Mucosa of descending colon (tissue), 3 donors: ENCODE data around the gene PCGF2. TPM values are rescaled to one million over a fixed set of nuclear protein-coding genes. Genes with fewer than 3 reads are reported as not detected.

ENCODE experiments used
- ATAC-seq: fragments of 200-7000 bp; cut with Tn5 transposase; one replicate; pipeline ENCODE4 v1.9.1; 2020; ENCODE audit warnings: mild to moderate bottlenecking, moderate library complexity
- DNase-seq, 3 donors: peaks; one replicate each; pipeline ENCODE4 v3.0.0-alpha.2; 2020
- H3K36me3 ChIP-seq: fragments of 200-600 bp; one replicate; pipeline ENCODE4 v1.8.0; 2021; ENCODE audit warnings: low read depth, mild to moderate bottlenecking
- H3K4me1 ChIP-seq: fragments of 200-600 bp; one replicate; pipeline ENCODE4 v1.8.0; 2021; ENCODE audit warnings: low read depth, mild to moderate bottlenecking
- H3K4me3 ChIP-seq: fragments of 200-600 bp; one replicate; pipeline ENCODE4 v1.8.0; 2021; ENCODE audit warnings: mild to moderate bottlenecking
- H3K9me3 ChIP-seq: fragments of 200-600 bp; one replicate; pipeline ENCODE4 v1.8.0; 2021; ENCODE audit warnings: mild to moderate bottlenecking
- CTCF ChIP-seq: fragments of 200-600 bp; IDR thresholded peaks from one replicate; pipeline ENCODE4 v1.8.0; 2022; ENCODE audit warnings: antibody characterized with exemption, mild to moderate bottlenecking
- intact Hi-C, 2 donors: fragments of 100-400 bp; cut with DNase I in 1 of 2; cut with micrococcal nuclease in 1 of 2; formaldehyde crosslinking; loops; one replicate each; pipeline versions ENCODE4 v1.11.0 to v1.11.1; 2022; cut with DNase I, micrococcal nuclease
- total RNA-seq, 3 donors: library from RNA; stranded (reverse); fragmentation: NEBNext Ultra II Directional in 2 of 3; extraction: Animal tissue kit (Norgen Biotek cat#: 25700) in 2 of 3; gene quantifications; one replicate each; pipeline versions ENCODE4 v1.2.1 to v1.2.4, GENCODE V29; 2021 to 2023
- donor health status: DM: no; HTN: no; CAD: no; lungs with moderate emphysema.
- donor health status: DM: no; HTN: no; CAD: no.
- donor health status: DM: no; HTN: yes; CAD: no.

PCGF2 gene
- total RNA-seq, 3 donors from 2014 or later = 23.8 to 30.7 (median 25.5) TPM

DNA sequence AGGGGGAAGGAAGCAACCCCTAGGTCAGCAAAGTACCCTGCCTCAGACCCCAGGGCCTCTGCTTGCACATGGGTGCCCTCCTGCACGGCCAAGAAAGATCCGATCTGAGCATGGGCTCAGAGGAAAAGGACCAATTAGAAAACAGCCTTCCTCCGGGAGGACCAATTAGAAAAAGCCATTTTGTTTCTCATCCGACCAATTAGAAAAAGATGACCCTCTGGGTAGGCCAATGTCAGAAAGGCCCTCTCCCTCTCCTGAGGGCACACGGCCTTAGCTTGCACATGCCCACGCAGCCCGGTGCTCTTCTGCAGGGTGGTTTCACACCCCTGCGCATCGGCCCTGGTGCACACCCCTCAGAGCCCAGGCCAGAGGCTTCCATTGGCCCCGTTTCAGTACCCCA, 23.1 kb downstream of the PCGF2 start:
- DNase-seq (no peak), ATAC-seq (no peak)
- Histone ChIP-seq H3K36me3 (no peaks in the 10 kb centered on the region), H3K4me3 (no peak overlapping the region), H3K4me1 (peaks cover 28% of the 10 kb centered on the region), H3K9me3 (no peaks in the 10 kb centered on the region)
- no peak for TF ChIP-seq CTCF
- intact Hi-C loops = no loop called here

GRCh38 chr17:38724337-38724988, 23.7 kb downstream of the PCGF2 start:
- intact Hi-C loops = no loop called here
- H3K4me1 ChIP-seq = peaks cover 25% of the 10 kb centered on the region
- H3K36me3 ChIP-seq = no peaks in the 10 kb centered on the region
- DNase-seq (peak in 2 of 3 donors; percentile 66 to 81), ATAC-seq (peak; percentile 50)
- H3K4me3 ChIP-seq = no peak overlapping the region
- no peaks in the 10 kb centered on the region for H3K9me3 ChIP-seq
- TF ChIP-seq CTCF = no peak

DNA sequence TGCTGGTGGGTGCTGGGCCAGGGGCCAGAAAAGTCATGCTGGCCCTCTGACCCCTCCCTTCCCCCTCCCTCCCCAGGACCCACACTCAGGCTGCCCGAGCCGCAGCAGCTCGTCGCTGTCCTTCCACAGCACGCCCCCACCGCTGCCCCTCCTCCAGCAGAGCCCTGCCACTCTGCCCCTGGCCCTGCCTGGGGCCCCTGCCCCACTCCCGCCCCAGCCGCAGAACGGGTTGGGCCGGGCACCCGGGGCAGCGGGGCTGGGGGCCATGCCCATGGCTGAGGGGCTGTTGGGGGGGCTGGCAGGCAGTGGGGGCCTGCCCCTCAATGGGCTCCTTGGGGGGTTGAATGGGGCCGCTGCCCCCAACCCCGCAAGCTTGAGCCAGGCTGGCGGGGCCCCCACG, 26.3 kb downstream of the PCGF2 start:
- no peak for TF ChIP-seq CTCF
- Histone ChIP-seq H3K4me1 (peaks cover 17% of the 10 kb centered on the region), H3K4me3 (no peak overlapping the region), H3K36me3 (no peaks in the 10 kb centered on the region), H3K9me3 (no peaks in the 10 kb centered on the region)
- ATAC-seq = no peak
- intact Hi-C loops = no loop called here
- no peak for DNase-seq

- Histone ChIP-seq H3K9me3 (no peaks in the 10 kb centered on the region), H3K4me3 (no peak overlapping the region), H3K4me1 (peaks cover 16% of the 10 kb centered on the region), H3K36me3 (no peaks in the 10 kb centered on the region)
- intact Hi-C loops = no loop called here
- no peak for TF ChIP-seq CTCF
- ATAC-seq = no peak
- no peak for DNase-seq
Measured at GRCh38 chr17:38720941-38721340, 27.2 kb downstream of the PCGF2 start.

DNA sequence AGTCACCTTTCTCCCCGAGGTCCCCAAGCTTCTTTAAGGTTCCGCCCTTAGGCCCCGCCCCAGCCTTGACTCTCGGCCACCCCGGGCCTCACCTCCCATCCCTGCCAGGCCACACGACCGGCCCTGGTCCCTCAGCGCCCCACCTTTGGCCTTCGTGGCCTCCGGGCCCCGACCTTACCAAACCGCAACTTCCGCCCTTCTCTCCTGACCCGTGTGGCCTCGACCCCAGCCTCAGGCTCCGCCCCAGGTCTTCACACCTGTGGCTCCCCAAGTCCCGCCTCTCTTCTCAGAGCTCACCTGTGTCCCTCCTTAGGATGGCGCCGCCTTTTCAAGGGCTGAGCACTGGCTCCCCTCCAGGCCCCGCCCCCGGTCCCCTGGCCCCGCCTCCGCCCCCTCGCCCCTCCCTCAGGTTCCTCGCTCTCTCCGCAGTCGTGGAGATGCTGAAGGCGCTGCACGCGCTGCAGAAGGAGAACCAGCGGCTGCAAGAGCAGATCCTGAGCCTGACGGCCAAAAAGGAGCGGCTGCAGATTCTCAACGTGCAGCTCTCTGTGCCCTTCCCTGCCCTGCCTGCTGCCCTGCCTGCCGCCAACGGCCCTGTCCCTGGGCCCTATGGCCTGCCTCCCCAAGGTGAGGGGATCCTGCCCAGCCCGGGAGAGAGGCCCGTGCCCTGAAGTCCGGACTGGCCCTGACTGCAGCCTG, 28.0 kb downstream of the PCGF2 start:
- Histone ChIP-seq H3K9me3 (no peaks in the 10 kb centered on the region), H3K36me3 (no peaks in the 10 kb centered on the region), H3K4me1 (peaks cover 8% of the 10 kb centered on the region), H3K4me3 (no peak overlapping the region)
- ATAC-seq = no peak
- intact Hi-C loops = no loop called here
- peak in 2 of 3 donors; percentile 21 to 55 for DNase-seq
- no peak for TF ChIP-seq CTCF
